ENCODE results near the gene RPS6KA5. TPM values are rescaled to one million over a fixed set of nuclear protein-coding genes. Genes with fewer than 3 reads are reported as not detected.

RPS6KA5 gene
- total RNA-seq, 1 donor from 2014 or later: 4.4 TPM

DNA sequence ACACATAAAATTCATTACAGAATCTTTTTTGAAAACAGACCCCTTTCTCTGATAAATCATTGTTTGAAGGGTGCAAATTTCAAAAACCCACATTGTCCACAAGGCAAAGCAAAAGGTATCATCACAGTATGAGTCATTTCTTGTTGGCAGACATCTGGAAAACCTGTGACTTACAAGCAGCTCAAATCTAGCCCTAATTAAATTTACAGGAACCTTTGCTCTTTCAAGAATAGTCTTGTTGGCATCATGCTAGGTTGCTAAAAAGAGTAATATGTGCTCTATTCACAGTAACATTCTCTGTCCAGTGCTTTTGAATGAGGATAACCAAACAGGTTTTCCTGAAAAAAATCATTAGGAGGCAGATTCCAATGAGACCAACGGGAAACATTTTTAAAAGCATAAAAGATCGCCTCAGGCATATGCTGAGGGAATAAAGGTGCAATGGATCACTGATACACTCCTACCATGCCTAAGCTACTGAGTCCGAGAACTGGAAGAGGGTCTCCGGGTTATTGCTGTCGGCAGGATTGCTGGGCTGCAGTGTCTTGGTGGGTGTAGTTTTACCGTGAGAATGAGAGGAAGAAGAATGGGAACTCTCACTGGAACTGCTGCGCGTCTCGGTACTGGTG lies 188.7 kb downstream of the RPS6KA5 start:
- no peaks in the 10 kb centered on the region for H3K27me3 Mint-ChIP-seq
- DNase-seq (ENCODE audit: low spot score, unreplicated experiment): no peak
- TF ChIP-seq, protein P1, sequence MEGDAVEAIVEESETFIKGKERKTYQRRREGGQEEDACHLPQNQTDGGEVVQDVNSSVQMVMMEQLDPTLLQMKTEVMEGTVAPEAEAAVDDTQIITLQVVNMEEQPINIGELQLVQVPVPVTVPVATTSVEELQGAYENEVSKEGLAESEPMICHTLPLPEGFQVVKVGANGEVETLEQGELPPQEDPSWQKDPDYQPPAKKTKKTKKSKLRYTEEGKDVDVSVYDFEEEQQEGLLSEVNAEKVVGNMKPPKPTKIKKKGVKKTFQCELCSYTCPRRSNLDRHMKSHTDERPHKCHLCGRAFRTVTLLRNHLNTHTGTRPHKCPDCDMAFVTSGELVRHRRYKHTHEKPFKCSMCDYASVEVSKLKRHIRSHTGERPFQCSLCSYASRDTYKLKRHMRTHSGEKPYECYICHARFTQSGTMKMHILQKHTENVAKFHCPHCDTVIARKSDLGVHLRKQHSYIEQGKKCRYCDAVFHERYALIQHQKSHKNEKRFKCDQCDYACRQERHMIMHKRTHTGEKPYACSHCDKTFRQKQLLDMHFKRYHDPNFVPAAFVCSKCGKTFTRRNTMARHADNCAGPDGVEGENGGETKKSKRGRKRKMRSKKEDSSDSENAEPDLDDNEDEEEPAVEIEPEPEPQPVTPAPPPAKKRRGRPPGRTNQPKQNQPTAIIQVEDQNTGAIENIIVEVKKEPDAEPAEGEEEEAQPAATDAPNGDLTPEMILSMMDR (IDR thresholded peaks at IDR 0.05; ENCODE audit: unreplicated experiment): no peak
- H3K9me3 Mint-ChIP-seq (ENCODE audit: low read depth): no peaks in the 10 kb centered on the region
- no peaks in the 10 kb centered on the region for H3K4me1 Mint-ChIP-seq (ENCODE audit: low read depth)
- H3K27ac Mint-ChIP-seq: no peak overlapping the region
- peaks cover 5% of the 10 kb centered on the region for H3K36me3 Mint-ChIP-seq (ENCODE audit: insufficient read depth)
- no peak overlapping the region for H3K4me3 Mint-ChIP-seq (ENCODE audit: low read depth)

DNA sequence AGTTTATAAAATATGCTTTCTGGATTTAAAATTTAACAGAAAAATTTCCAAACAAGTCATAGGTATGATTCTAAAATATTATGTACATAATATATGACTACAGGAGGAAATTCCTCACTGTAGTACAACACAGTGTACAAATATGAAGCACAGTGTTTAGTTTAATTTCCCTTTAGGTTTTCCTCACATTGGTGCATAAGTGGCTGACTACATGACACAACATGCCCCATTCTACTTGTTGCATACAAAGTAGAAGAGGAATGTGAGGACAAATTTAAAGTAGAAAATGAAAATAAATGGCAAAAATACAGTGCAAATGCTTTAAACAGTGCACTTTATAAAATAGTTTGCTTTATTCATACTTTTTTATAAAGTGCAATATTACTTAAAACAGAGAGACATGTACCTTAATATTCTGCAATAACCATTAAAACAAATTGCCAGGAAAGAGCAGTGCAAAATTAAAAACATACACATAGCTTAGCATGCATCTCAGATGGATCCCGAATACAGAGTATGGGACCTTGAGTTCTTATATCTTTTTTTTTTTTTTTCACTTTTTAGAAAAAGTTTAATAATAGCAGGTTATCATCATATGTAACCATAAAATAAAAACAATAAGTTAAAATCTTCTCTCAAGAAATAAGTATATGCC lies 189.4 kb downstream of the RPS6KA5 start:
- Mint-ChIP-seq H3K36me3 (ENCODE audit: insufficient read depth) (peaks cover 5% of the 10 kb centered on the region), H3K4me3 (ENCODE audit: low read depth) (no peak overlapping the region), H3K27ac (no peak overlapping the region), H3K27me3 (no peaks in the 10 kb centered on the region), H3K9me3 (ENCODE audit: low read depth) (no peaks in the 10 kb centered on the region), H3K4me1 (ENCODE audit: low read depth) (no peaks in the 10 kb centered on the region)
- TF ChIP-seq, protein P1 (IDR thresholded peaks at IDR 0.05; ENCODE audit: unreplicated experiment): no peak
- no peak for DNase-seq (ENCODE audit: low spot score, unreplicated experiment)

DNA sequence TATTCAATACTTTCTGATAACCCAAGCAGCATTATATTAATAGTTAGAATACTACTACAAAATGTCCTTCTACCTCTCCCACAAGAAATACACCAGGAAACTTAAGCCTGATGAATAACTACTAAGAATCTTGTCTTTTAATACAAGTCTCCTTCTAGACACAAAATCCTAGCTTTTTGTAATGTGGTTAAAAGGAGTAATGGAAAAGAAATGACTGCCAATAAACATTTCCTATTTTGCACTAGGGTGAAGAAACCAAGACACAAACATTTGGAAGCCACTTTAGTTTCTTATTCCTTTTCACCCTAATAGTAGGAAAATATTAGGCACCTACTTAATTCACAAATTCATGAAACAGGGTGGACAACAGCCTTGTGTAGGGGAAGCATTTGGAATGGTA lies 192.9 kb downstream of the RPS6KA5 start:
- H3K27ac Mint-ChIP-seq: no peak overlapping the region
- no peaks in the 10 kb centered on the region for H3K36me3 Mint-ChIP-seq (ENCODE audit: insufficient read depth)
- H3K4me3 Mint-ChIP-seq (ENCODE audit: low read depth): no peak overlapping the region
- TF ChIP-seq, protein P1 (IDR thresholded peaks at IDR 0.05; ENCODE audit: unreplicated experiment): no peak
- no peak for DNase-seq (ENCODE audit: low spot score, unreplicated experiment)
- H3K4me1 Mint-ChIP-seq (ENCODE audit: low read depth): no peaks in the 10 kb centered on the region
- no peaks in the 10 kb centered on the region for H3K9me3 Mint-ChIP-seq (ENCODE audit: low read depth)
- H3K27me3 Mint-ChIP-seq: no peaks in the 10 kb centered on the region

DNA sequence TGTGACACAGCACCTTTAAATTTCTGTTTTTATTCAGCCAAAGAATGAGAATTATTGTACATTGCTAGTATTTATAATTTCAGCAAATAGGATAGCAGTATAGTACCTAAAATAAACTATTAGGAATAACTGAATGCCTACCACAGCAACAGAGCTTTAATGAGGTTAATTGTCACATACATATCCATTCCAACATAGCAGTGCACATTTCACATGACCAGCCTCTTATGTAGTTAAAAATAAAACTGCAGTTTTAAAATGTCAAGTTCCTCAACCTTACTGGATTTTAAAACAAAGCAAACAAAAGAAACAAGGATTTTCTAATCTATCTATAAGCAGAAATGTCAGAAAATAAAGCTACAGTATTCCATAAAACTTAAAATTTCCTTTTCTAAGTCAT lies 193.6 kb downstream of the RPS6KA5 start:
- DNase-seq (ENCODE audit: low spot score, unreplicated experiment): no peak
- TF ChIP-seq, protein P1 (IDR thresholded peaks at IDR 0.05; ENCODE audit: unreplicated experiment): no peak
- Mint-ChIP-seq H3K27me3 (no peaks in the 10 kb centered on the region), H3K36me3 (ENCODE audit: insufficient read depth) (no peaks in the 10 kb centered on the region), H3K27ac (no peak overlapping the region), H3K4me1 (ENCODE audit: low read depth) (no peaks in the 10 kb centered on the region), H3K4me3 (ENCODE audit: low read depth) (no peak overlapping the region), H3K9me3 (ENCODE audit: low read depth) (no peaks in the 10 kb centered on the region)

DNA sequence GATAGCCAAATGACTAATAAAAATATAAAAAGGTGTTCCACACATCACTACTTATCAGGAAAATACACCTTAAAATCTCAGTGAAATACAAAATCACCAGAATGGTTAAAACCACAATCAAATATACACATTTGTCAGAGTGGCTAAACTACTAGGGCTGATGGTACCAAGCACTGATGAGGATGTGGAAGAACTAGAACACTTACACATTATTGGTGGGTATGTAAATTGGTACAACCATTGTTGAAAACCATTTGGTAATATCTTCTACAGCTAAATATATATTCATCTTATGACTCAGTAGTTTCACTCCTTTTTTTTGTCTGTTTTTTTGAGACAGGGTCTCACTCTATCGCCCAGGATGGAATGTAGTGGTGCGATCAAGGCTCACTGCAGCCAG lies 195.7 kb downstream of the RPS6KA5 start:
- TF ChIP-seq, protein P1 (IDR thresholded peaks at IDR 0.05; ENCODE audit: unreplicated experiment): no peak
- Mint-ChIP-seq H3K4me1 (ENCODE audit: low read depth) (no peaks in the 10 kb centered on the region), H3K9me3 (ENCODE audit: low read depth) (no peaks in the 10 kb centered on the region), H3K36me3 (ENCODE audit: insufficient read depth) (no peaks in the 10 kb centered on the region), H3K4me3 (ENCODE audit: low read depth) (no peak overlapping the region), H3K27ac (no peak overlapping the region), H3K27me3 (no peaks in the 10 kb centered on the region)
- DNase-seq (ENCODE audit: low spot score, unreplicated experiment): no peak
